ENCODE measurements around the gene RASAL1.

RASAL1 gene

GRCh38 chr12:113101751-113102150, 33.8 kb downstream of the RASAL1 start:
- no peak for TF ChIP-seq SIN3A (IDR thresholded peaks at IDR 0.05; ENCODE audit: borderline replicate concordance, insufficient read depth, low read length)
- TF ChIP-seq, protein P1, sequence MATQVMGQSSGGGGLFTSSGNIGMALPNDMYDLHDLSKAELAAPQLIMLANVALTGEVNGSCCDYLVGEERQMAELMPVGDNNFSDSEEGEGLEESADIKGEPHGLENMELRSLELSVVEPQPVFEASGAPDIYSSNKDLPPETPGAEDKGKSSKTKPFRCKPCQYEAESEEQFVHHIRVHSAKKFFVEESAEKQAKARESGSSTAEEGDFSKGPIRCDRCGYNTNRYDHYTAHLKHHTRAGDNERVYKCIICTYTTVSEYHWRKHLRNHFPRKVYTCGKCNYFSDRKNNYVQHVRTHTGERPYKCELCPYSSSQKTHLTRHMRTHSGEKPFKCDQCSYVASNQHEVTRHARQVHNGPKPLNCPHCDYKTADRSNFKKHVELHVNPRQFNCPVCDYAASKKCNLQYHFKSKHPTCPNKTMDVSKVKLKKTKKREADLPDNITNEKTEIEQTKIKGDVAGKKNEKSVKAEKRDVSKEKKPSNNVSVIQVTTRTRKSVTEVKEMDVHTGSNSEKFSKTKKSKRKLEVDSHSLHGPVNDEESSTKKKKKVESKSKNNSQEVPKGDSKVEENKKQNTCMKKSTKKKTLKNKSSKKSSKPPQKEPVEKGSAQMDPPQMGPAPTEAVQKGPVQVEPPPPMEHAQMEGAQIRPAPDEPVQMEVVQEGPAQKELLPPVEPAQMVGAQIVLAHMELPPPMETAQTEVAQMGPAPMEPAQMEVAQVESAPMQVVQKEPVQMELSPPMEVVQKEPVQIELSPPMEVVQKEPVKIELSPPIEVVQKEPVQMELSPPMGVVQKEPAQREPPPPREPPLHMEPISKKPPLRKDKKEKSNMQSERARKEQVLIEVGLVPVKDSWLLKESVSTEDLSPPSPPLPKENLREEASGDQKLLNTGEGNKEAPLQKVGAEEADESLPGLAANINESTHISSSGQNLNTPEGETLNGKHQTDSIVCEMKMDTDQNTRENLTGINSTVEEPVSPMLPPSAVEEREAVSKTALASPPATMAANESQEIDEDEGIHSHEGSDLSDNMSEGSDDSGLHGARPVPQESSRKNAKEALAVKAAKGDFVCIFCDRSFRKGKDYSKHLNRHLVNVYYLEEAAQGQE (IDR thresholded peaks at IDR 0.05; ENCODE audit: insufficient read depth in 1 of 2, low read depth in 2 of 2, low read length in 2 of 2): no peak
- TF ChIP-seq POLR2AphosphoS5 (IDR thresholded peaks at IDR 0.05; ENCODE audit: low read depth, low read length): no peak
- no peak for TF ChIP-seq TAF1 (IDR thresholded peaks at IDR 0.05; ENCODE audit: borderline replicate concordance, insufficient read depth, low read length)
- no peak for TF ChIP-seq FOXP2 (optimal IDR thresholded peaks at IDR 0.05; ENCODE audit: borderline replicate concordance, extremely low read depth, extremely low read length, insufficient read depth)

GRCh38 chr12:113099764-113100163, 35.8 kb downstream of the RASAL1 start:
- TF ChIP-seq, protein P1 (IDR thresholded peaks at IDR 0.05; ENCODE audit: insufficient read depth in 1 of 2, low read depth in 2 of 2, low read length in 2 of 2): no peak
- TF ChIP-seq TAF1 (IDR thresholded peaks at IDR 0.05; ENCODE audit: borderline replicate concordance, insufficient read depth, low read length) (no peak), FOXP2 (optimal IDR thresholded peaks at IDR 0.05; ENCODE audit: borderline replicate concordance, extremely low read depth, extremely low read length, insufficient read depth) (no peak), SIN3A (IDR thresholded peaks at IDR 0.05; ENCODE audit: borderline replicate concordance, insufficient read depth, low read length) (no peak), POLR2AphosphoS5 (IDR thresholded peaks at IDR 0.05; ENCODE audit: low read depth, low read length) (no peak)

- TF ChIP-seq, protein P1 (IDR thresholded peaks at IDR 0.05; ENCODE audit: insufficient read depth in 1 of 2, low read depth in 2 of 2, low read length in 2 of 2): no peak
- TF ChIP-seq FOXP2 (optimal IDR thresholded peaks at IDR 0.05; ENCODE audit: borderline replicate concordance, extremely low read depth, extremely low read length, insufficient read depth) (no peak), SIN3A (IDR thresholded peaks at IDR 0.05; ENCODE audit: borderline replicate concordance, insufficient read depth, low read length) (no peak), TAF1 (IDR thresholded peaks at IDR 0.05; ENCODE audit: borderline replicate concordance, insufficient read depth, low read length) (no peak)
These were observed 36.2 kb downstream of the RASAL1 start for GRCh38 chr12:113099364-113099763.

- TF ChIP-seq FOXP2 (optimal IDR thresholded peaks at IDR 0.05; ENCODE audit: borderline replicate concordance, extremely low read depth, extremely low read length, insufficient read depth) (peak; percentile 74), SIN3A (IDR thresholded peaks at IDR 0.05; ENCODE audit: borderline replicate concordance, insufficient read depth, low read length) (no peak)
These were observed 37.0 kb downstream of the RASAL1 start for GRCh38 chr12:113098441-113099028.

GRCh38 chr12:113097716-113098440, 37.7 kb downstream of the RASAL1 start:
- TF ChIP-seq POLR2AphosphoS5 (IDR thresholded peaks at IDR 0.05; ENCODE audit: low read depth, low read length) (no peak), TAF1 (IDR thresholded peaks at IDR 0.05; ENCODE audit: borderline replicate concordance, insufficient read depth, low read length) (no peak), SIN3A (IDR thresholded peaks at IDR 0.05; ENCODE audit: borderline replicate concordance, insufficient read depth, low read length) (no peak), FOXP2 (optimal IDR thresholded peaks at IDR 0.05; ENCODE audit: borderline replicate concordance, extremely low read depth, extremely low read length, insufficient read depth) (no peak)
- TF ChIP-seq, protein P1 (IDR thresholded peaks at IDR 0.05; ENCODE audit: insufficient read depth in 1 of 2, low read depth in 2 of 2, low read length in 2 of 2): no peak

Data from PFSK-1 (cell line).